Endodermal cell (in vitro differentiated cells): Measurements from ENCODE around the gene AIG1. TPM values are rescaled to one million over a fixed set of nuclear protein-coding genes. Genes with fewer than 3 reads are reported as not detected.

Experiments used
- DNase-seq: peaks from one replicate; pipeline ENCODE4 v3.0.0-alpha.2; 2017
- H3K27ac ChIP-seq: 2 replicates; pipeline ENCODE4 v1.5.1; 2013; ENCODE audit warnings: mild to moderate bottlenecking, low read depth, low read length, moderate library complexity
- H3K27me3 ChIP-seq: 2 replicates; pipeline ENCODE4 v1.6.1; 2013; ENCODE audit warnings: mild to moderate bottlenecking, low read length, moderate library complexity; ENCODE audit not compliant: insufficient read depth, control insufficient read depth, poor library complexity, severe bottlenecking
- H3K36me3 ChIP-seq: 2 replicates; pipeline ENCODE4 v1.7.0; 2013; ENCODE audit warnings: mild to moderate bottlenecking, low read length, moderate library complexity; ENCODE audit not compliant: control insufficient read depth, insufficient read depth
- H3K4me1 ChIP-seq: one replicate; pipeline ENCODE4 v1.7.0; 2013; ENCODE audit warnings: low read length; ENCODE audit not compliant: control insufficient read depth, insufficient read depth
- H3K4me3 ChIP-seq: 2 replicates; pipeline ENCODE4 v1.5.1; 2013; ENCODE audit warnings: mild to moderate bottlenecking, low read length, moderate library complexity
- H3K9ac ChIP-seq: 2 replicates; pipeline ENCODE4 v1.6.1; 2013; ENCODE audit warnings: mild to moderate bottlenecking, low read length, moderate library complexity; ENCODE audit not compliant: poor library complexity, severe bottlenecking; ENCODE audit errors: extremely low read depth
- H3K9me3 ChIP-seq: 2 replicates; pipeline ENCODE4 v1.6.1; 2013; ENCODE audit warnings: mild to moderate bottlenecking, low read length, moderate library complexity; ENCODE audit not compliant: control insufficient read depth
- H3K27ac Mint-ChIP-seq: 2 replicates; pipeline ENCODE4 v1.8.0; 2020; ENCODE audit warnings: mixed read lengths
- H3K27me3 Mint-ChIP-seq: 2 replicates; pipeline ENCODE4 v1.8.0; 2021; ENCODE audit warnings: mild to moderate bottlenecking, mixed read lengths; ENCODE audit not compliant: insufficient read depth
- H3K36me3 Mint-ChIP-seq: 2 replicates; pipeline ENCODE4 v1.8.0; 2020; ENCODE audit warnings: low read depth, mixed read lengths
- H3K4me1 Mint-ChIP-seq: 2 replicates; pipeline ENCODE4 v1.8.0; 2020; ENCODE audit warnings: mixed read lengths
- H3K4me3 Mint-ChIP-seq: 2 replicates; pipeline ENCODE4 v1.8.0; 2020; ENCODE audit warnings: mild to moderate bottlenecking, moderate library complexity, mixed read lengths
- H3K9me3 Mint-ChIP-seq: 2 replicates; pipeline ENCODE4 v1.8.0; 2020; ENCODE audit warnings: mild to moderate bottlenecking, mixed read lengths
- CTCF ChIP-seq: fragments of 200-600 bp; sonication (generic); conservative IDR thresholded peaks from 2 replicates; pipeline ENCODE4 v1.5.0; 2021; ENCODE audit warnings: antibody characterized with exemption, mild to moderate bottlenecking
- WGBS, 2 experiments: methylation state at CpG; one replicate each; pipeline versions ENCODE4 v1.1.5 to v1.1.7; 2013; ENCODE audit warnings: missing lambda C conversion rate in 2 of 2, mixed read lengths in 1 of 2; ENCODE audit not compliant: insufficient coverage in 1 of 2, insufficient read length in 1 of 2; 5-methylcytosine and 5-hydroxymethylcytosine counted together
- total RNA-seq, 2 donors: library from RNA; stranded (reverse); fragmentation: NEBNext Ultra II Directional in 1 of 2; extraction: Animal tissue kit (Norgen Biotek cat#: 25700) in 1 of 2; gene quantifications; 2 replicates in 1 of 2; 3 replicates in 1 of 2; pipeline ENCODE4 v1.2.1, GENCODE V29; 2021

The AIG1 gene
- total RNA-seq, 2 donors from 2014 or later = 23.0 to 25.2 TPM

GRCh38 chr6:143356101-143356880 lies 295.6 kb downstream of the AIG1 start:
- no peak overlapping the region for H3K4me3 Mint-ChIP-seq
- 63 to 85% methylated on average over 1 to 3 of the region's 3 CpGs for WGBS, 2 experiments
- no peak overlapping the region for H3K9ac ChIP-seq
- H3K27me3 Mint-ChIP-seq = no peaks in the 10 kb centered on the region
- H3K36me3 Mint-ChIP-seq = no peaks in the 10 kb centered on the region
- no peak overlapping the region for H3K27ac Mint-ChIP-seq
- no peaks in the 10 kb centered on the region for H3K4me1 Mint-ChIP-seq
- no peak overlapping the region for H3K4me3 ChIP-seq
- H3K9me3 ChIP-seq = no peaks in the 10 kb centered on the region
- no peak overlapping the region for H3K27ac ChIP-seq
- H3K4me1 ChIP-seq = no peaks in the 10 kb centered on the region
- TF ChIP-seq CTCF = no peak
- no peak for DNase-seq
- H3K27me3 ChIP-seq = no peaks in the 10 kb centered on the region
- no peaks in the 10 kb centered on the region for H3K9me3 Mint-ChIP-seq
- no peaks in the 10 kb centered on the region for H3K36me3 ChIP-seq

GRCh38 chr6:143357152-143357551 lies 296.5 kb downstream of the AIG1 start:
- Mint-ChIP-seq H3K27me3 (no peaks in the 10 kb centered on the region), H3K4me3 (no peak overlapping the region), H3K4me1 (no peaks in the 10 kb centered on the region), H3K9me3 (no peaks in the 10 kb centered on the region), H3K36me3 (no peaks in the 10 kb centered on the region), H3K27ac (no peak overlapping the region)
- no peaks in the 10 kb centered on the region for H3K27me3 ChIP-seq
- H3K4me1 ChIP-seq = no peaks in the 10 kb centered on the region
- no peak for DNase-seq
- no peak overlapping the region for H3K27ac ChIP-seq
- no peak overlapping the region for H3K4me3 ChIP-seq
- no peaks in the 10 kb centered on the region for H3K36me3 ChIP-seq
- no peaks in the 10 kb centered on the region for H3K9me3 ChIP-seq
- no peak for TF ChIP-seq CTCF
- no peak overlapping the region for H3K9ac ChIP-seq

GRCh38 chr6:143357561-143358255 lies 297.0 kb downstream of the AIG1 start:
- Histone ChIP-seq H3K9ac (no peak overlapping the region), H3K36me3 (no peaks in the 10 kb centered on the region), H3K4me1 (no peaks in the 10 kb centered on the region), H3K27ac (no peak overlapping the region), H3K9me3 (no peaks in the 10 kb centered on the region), H3K4me3 (no peak overlapping the region), H3K27me3 (no peaks in the 10 kb centered on the region)
- Mint-ChIP-seq H3K4me3 (no peak overlapping the region), H3K4me1 (no peaks in the 10 kb centered on the region), H3K36me3 (no peaks in the 10 kb centered on the region), H3K9me3 (no peaks in the 10 kb centered on the region), H3K27me3 (no peaks in the 10 kb centered on the region), H3K27ac (no peak overlapping the region)
- DNase-seq = no peak
- 79 to 100% methylated on average over 1 of the region's 1 CpG for WGBS, 2 experiments
- TF ChIP-seq CTCF = no peak
